NB4 (cell line): ENCODE results near the gene MSN.

Source experiments
- POLR2A ChIP-seq: IDR thresholded peaks from 2 replicates; pipeline ENCODE4 v1.6.1; 2011; ENCODE audit warnings: mild to moderate bottlenecking; ENCODE audit not compliant: insufficient read length; ENCODE audit errors: extremely low read depth
- TF ChIP-seq, protein P1 (sequence below): IDR thresholded peaks from one replicate; pipeline ENCODE4 v1.5.1; 2012; ENCODE audit warnings: low read depth, low read length
- TF ChIP-seq, protein P2 (sequence below): IDR thresholded peaks from 2 replicates; pipeline ENCODE4 v1.6.1; 2011; ENCODE audit warnings: low read depth, low read length

DNA sequence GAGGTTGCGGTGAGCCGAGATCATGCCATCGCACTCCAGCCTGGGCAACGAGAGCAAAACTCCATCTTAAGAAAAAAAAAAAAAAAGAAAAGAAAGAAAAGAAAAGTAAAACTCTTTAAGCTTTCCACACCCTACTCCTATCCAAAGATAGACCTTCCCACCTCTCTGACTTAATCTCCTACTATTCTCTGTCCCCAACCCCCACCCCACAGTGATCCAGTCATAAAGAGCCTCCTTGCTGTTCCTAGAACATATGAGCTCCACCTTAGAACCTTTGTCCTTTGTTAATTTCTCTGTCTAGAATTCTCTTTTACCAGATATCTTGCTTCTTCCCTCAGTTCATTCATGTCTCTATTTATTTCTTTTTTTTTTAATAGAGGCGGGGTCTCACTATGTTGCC lies 30.1 kb upstream of the MSN start:
- TF ChIP-seq, protein P1, sequence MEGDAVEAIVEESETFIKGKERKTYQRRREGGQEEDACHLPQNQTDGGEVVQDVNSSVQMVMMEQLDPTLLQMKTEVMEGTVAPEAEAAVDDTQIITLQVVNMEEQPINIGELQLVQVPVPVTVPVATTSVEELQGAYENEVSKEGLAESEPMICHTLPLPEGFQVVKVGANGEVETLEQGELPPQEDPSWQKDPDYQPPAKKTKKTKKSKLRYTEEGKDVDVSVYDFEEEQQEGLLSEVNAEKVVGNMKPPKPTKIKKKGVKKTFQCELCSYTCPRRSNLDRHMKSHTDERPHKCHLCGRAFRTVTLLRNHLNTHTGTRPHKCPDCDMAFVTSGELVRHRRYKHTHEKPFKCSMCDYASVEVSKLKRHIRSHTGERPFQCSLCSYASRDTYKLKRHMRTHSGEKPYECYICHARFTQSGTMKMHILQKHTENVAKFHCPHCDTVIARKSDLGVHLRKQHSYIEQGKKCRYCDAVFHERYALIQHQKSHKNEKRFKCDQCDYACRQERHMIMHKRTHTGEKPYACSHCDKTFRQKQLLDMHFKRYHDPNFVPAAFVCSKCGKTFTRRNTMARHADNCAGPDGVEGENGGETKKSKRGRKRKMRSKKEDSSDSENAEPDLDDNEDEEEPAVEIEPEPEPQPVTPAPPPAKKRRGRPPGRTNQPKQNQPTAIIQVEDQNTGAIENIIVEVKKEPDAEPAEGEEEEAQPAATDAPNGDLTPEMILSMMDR = no peak
- no peak for TF ChIP-seq POLR2A
- TF ChIP-seq, protein P2, sequence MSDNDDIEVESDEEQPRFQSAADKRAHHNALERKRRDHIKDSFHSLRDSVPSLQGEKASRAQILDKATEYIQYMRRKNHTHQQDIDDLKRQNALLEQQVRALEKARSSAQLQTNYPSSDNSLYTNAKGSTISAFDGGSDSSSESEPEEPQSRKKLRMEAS = no peak
